HUDEP-2 (cell line): Measurements from ENCODE around the gene CD6.
"Not testable (repeated sequence)": the region's sequence is repeated elsewhere in the genome, so short reads cannot be mapped to it uniquely, and the experiment has no call there.

Experiments
- DNase-seq, 76 experiments: peaks; one replicate each; lab custom pipeline; 2025; ENCODE audit not compliant: unreplicated experiment in 76 of 76; lab: John Stamatoyannopoulos, UW

The CD6 gene

DNA sequence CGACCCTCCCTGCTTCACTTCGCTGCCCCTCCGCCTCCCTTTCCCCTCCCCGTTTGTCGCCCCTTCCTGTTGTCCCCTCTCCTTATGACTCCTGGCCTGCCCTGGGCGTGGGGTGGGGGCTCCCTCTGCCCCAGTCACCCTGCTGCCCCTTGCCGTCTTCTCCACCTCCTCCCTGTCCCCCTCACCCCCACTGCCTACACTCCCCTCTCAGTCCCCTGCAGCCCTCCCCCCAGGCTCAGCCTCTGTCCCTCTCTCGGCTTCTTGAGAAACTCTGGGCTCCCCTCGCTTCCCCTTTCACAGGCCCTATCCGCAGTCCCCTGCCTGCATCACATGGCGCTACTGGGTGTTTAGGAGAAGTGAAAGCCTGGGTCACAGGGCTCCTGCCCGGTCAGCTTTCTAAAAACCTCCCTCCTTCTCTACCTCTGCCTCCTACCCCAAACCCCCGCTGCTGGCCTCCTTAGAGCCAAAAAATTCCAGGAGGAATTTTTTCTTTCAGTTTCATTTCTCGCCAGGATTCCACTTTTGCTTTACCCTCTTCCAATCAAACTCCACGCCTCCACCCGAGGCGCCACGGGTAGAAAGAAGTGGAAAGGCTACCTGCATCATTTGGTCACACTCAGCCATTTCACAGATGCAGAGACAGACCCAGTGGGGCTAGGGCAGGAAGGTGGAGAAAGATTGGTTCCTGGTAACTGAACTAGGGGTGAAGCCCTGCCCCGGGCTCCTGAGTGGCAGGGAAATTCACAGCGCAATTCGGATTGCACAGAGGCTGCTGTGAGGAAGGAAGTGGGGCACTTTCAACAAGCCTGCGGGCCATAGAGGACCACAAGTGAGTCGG is 19.4 kb upstream of the CD6 start, which contains the start of gene SLC15A3:
SLC15A3 (minus strand) TSS at position 273 of the 838 bp plus-strand sequence. CDS start 625 bp downstream, outside the sequence.
- no peak for DNase-seq

DNA sequence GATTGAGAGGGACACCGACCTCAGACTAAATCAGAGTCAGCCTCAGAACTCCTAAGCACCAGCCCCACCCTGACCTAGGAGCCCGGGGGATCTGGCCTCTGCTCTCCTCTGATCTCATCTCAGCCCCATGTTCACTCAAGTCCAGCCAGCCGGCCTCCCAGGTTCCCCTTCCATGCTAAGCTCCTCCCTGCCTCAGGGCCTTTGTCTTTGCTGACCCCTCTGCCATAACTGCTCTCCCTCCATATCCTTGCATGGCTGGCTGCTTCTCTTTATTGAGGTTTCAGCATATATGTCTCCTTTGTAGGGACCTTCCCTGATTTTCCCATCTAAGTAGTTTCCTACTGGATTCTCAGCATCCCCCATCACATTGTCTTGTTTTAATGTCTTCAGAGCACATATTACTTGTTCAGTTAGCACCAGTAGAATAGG is 18.7 kb upstream of the CD6 start:
- DNase-seq, result no peak

DNA sequence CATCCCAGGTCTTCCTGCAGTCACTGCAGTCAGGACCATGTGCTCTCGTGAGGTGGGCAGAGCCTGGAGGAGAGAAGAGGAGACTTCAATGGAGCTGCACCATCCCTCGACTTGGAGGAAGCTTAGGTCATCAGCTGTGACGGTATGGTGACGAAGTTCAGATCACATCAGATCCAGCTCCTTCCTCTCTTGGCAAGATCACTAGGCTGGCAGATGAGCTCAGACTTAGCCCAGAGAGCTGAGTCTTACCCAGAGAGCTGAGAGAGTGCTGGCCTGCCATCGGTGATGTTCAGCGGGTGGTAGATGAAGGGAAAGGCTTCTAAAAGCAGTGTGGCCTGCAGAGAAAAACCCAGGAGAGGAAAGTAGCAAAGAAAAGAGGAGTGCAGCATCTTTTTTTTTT is 17.7 kb upstream of the CD6 start:
- DNase-seq, result no peak

DNA sequence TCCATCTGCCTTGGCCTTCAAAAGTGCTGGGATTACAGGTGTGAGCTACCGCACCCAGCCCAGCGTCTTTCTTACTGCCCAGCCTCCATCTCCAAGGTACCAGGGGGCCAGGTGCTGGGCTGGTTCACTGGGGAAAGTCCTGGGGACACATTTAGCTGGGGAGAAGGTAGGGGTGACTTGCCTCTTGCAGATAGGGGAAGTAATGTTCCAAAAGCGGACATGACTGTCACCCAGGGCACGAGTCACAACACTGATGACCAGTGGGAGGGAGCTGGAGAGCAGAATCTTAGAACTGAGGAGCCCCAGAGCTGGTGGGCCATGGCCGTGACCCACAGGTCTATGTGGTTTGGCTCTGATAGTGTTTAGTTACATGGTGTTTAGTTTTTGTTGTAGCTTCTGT is 17.1 kb upstream of the CD6 start:
- no peak for DNase-seq

DNA sequence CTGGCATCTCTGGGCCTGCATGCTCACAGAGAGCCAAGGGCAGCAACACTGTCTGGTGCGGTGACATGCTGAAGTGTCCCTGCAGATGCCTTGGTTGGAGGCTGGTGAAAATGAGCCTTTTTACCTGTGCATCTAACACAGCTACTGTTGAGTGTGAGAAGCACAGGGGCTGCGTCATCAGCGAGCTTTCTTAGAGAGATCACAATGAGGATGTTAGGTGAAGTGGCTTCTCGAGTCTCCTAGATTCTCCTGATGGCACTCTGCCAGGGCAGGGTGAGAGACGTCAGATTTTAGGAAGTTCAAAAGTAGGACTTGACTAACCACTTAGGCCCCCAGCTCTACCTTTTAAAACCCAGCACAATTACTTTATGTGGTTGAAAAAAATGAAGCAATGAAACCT is 15.9 kb upstream of the CD6 start:
- DNase-seq, result no peak

DNA sequence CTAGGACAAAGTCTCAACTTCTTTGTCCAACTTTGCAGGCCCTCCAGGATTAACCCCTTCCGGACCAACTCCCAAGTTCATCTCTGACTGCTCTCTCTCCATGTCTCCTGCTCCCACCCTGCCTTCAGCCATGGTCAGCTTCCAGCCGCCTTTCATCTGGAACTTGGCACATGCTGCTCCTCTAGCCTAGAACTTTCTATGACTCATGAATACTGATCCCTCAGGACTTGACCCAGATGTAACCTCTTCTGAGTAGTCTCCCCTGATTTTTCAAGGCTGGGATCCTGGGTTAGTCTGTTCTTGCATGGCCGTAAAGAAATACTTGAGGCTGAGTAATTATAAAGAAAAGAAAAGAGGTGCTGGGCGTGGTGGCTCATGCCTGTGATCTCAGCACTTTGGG is 14.3 kb upstream of the CD6 start:
- no peak for DNase-seq

DNA sequence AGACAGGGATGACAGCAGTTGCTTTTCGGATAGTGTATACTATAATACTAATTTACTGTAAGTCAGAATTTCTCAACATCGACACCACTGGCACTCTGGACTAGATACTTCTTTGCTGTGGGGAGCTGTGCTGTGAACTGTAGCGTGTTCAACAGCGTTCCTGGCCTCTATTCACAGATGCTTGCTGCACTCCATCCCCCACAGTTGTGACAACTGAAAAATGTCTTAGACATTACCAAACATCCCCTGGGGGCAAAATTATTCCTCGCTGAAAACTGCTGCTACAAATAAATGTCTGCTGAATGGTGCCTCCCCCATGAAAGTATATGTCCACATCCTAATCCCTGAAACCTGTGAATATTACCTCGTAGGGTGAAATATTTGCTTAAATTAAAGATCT is 12.0 kb upstream of the CD6 start:
- no peak for DNase-seq

DNA sequence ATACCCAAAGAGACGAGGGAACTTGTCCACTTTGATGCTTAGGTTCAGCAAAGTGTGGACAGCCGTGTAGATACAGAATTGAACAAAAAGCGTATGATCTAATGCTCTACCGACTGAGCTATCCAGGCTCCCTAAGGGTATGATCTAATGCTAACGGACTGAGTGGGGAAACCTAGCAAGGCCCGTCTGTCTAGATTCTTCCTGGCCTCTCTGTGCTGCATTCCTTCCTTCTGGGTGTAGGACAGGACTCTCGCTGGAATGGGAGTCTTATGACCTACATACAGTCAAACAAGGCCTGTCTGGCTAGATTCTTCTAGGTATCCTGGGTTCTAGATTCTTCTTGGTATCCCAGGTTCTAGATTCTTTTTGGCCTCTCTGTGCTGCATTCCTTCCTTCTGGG is 11.1 kb upstream of the CD6 start:
- DNase-seq, result no peak

DNA sequence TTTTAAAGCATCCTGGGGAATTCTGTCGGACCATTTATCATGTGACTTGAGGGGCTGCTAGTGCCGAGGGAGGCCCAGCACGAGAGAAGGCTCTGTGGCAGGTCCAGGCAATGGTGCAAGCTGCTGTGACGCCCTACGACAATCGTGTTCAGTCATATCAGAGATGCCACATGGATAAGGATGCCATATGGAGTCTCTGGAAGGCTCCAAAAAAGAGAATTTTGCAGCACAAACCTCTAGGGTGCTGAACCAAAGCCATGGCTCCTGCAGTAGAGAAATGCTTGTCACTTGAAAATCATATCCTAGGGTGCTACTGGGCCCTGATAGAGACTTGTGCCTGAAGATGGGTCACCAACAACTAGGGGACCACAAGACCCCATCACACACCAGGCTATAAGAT is 6.7 kb upstream of the CD6 start:
- no peak for DNase-seq

DNA sequence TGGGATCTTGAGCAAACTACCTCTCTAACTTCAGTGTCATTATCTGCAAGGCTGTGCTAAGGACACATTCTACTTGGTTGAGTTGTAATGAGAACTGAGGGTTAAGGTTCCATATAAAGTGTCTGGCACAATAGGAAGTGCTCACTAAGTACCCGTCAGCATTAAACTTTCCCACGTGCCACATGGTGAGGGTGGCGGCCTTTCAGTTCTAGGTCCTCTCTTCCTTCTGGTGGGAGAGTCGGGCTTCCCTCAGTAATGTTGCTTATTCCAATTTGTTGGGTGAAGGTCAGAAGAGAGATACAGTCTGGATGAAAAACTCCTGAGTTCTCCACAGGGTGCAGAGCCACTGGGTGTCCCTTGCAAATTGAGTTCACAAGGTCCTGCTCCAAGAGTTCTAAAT is 4.6 kb upstream of the CD6 start:
- no peak for DNase-seq

DNA sequence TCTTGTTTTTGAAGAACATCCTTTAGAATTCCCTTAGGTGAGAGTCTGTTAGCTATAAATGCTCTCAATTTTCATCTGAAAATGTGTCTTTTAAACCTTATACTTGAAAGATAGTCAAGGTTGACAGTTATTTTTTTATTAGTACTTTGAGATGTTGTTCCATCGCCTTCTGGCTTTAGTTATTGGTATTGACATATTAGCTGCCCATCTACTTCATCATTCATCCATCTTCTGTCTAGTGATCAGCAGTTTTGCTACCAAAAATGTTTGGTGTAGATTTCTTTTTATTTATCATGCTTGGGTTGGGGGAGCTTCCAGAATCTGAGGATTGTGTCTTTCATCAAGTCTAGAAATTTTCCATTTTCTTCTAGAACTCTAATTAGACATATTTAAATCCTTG is 3.3 kb upstream of the CD6 start:
- DNase-seq, result no peak

DNA sequence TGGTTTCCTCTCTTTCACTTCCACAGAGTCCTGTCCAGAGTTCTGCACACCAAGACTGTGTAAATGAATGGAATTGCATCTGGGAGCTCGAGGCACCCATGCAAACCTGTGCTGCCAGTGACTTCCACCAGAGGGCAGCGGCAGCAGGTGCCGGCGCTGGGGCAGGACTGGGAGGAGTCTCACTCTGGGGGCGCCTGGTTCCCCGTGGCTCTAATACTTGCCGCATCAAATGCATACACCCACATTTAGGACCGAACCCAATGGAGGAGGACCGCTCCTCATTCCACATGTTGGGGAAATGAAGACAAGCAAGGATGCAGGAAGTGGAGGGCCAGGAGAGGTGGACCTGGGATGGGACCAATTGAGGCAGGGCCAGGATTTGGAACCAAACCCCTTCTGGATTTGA is 1.1 kb upstream of the CD6 start:
- peak in 42 of 76 experiments; percentile 2 to 56 (median 30) for DNase-seq

DNA sequence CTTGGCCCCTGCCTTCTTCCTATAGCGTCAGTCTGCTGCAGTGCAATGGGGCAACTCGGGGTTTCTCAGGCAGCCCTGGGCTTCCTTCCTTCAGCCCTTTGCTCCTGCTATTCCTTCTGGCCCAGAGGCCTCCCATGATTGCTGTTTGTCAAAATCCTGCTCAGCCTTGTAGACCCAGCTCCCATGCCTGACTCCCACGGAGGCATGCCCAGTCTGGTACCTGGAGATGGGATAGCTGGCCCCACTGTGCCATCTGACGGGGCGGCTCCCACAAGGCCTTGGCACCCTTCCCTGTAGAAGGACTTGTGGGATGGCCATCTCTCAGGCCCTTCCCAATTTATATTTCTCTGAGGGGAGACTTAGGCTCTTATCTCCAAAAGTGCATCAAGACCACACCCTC is 590 bp upstream of the CD6 start:
- DNase-seq, result no peak

DNA sequence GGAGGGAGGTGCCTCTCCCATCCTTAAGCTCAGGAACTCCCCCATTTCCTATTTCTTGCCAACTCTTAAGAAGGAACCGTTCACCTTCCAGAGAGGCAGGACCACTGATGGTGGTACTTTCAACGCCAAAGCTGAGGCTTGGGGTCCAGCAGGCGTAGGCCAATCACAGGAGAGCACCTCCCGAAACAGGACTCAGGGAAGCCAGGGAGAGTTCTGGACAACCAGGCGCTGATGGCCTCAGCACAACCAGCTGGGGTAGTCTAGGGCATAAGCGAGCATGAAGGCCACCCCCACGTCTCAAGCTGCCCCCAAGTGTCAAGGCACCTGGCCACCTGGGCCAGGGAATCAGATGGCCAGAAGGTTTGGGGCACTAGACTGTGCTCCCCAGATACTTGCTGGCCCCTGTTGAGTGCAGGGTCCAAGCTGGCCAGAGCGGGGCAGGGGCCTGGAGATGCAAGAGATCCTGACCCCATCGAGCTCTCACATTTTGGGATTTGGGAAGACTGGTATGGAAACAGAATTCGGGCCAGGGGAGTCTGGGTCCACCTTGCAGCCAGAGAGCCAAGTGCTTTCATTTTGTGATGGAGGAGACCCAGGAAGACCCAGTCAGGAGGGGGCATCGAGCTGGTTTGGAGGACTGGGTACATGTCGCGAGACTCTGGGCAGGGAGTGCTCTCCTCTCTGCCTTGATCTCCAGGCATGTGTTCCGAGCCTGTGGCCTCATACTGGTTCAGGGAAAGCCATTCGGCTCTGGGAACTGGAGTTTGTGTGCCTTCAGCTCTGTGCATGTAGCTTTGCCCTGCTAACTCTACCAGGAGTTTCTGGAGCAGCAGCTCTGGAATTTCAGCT is 926 bp downstream of the CD6 start:
- no peak for DNase-seq

DNA sequence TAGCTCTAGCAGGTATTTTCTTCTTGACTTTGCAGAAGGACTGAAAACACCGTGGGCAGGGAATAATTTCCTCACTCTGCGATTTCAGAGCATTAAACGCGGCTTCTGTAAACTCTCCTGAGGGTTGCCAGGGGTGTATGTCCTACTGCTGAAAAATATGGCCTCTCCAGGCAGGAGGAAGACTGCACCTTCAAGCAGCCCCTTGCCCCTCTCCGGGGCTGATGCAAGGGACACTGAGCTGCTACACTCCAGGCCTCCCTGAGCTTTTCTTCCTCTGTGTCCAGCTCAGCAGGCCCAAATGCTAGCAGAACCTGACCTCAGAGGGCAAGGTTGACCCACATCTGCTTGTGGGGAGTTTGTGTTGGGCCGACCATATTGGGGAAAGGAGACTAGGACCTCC is 2.2 kb downstream of the CD6 start:
- no peak for DNase-seq

DNA sequence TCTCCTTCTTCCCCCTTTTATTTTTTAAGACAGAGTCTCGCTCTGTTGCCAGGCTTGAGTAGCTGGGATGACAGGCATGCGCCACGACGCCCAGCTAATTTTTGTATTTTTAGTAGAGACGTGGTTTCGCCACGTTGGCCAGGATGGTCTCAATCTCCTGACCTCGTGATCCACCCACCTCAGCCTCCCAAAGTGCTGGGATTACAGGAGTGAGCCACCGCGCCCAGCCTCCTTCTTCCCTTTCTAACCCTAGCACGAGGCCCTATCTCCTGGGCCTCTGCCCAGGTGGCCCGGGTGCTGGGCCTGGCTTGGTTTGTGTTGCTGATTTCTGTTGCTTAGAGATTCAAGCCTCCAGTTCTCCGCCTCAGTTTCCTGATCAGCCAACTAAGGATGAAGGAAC is 2.8 kb downstream of the CD6 start:
- DNase-seq, result not testable (repeated sequence)

DNA sequence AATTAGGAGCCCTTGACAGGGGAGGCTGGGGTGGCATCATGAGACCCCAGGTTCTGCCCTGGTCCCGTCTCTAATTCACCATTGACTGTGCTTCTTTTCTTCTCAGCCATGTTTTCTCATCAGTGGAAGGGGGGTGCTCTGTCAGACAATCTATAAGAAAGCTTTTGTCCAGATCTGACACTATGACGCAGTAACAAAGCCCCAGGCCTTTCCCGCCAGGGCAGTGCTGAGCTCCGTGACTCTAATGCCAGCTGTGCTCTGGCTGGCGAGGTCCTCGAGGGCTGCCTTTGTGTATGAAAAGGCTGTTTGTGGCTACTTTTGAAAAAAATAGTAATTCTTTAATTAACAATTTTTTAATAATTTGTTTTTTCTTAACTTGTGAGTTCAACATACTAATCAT is 3.2 kb downstream of the CD6 start:
- DNase-seq, result no peak

DNA sequence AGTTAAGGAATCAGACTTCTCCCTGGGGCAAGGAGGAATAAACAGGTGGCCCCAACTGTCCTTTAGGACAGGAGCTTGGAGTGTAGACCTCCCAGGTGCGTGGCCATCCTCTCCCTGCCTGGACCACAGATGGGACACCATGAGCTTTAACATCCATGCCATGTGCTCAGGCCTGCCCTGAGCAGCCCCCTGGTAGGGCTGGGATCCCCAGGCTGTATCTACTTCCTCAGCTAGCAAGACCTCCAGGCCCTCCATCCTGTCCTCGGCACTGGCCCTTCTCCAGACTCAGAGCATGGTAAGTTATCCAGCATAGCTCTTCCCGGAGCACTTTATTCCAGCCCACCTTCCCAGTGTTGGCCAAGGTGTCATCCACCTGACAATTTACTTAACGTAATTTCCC is 5.7 kb downstream of the CD6 start:
- no peak for DNase-seq

DNA sequence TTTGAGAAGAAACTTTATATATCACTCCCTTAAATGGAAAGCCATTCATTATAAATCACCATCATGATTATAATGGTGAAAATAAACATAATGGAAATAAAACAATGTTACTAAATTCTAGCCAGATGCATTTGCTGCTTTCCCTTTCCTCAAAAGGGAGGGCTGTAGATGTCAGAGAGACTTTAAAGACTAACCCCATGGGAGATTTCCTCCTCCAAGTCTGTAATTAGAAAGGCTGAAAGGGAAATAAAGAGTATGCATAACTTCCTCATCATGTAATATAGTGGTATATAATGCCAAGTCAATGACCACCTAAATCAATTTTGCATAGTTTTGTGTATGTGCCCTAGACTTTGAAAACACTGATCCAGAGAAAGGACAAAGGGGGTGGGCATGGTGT is 6.4 kb downstream of the CD6 start:
- DNase-seq, result no peak

DNA sequence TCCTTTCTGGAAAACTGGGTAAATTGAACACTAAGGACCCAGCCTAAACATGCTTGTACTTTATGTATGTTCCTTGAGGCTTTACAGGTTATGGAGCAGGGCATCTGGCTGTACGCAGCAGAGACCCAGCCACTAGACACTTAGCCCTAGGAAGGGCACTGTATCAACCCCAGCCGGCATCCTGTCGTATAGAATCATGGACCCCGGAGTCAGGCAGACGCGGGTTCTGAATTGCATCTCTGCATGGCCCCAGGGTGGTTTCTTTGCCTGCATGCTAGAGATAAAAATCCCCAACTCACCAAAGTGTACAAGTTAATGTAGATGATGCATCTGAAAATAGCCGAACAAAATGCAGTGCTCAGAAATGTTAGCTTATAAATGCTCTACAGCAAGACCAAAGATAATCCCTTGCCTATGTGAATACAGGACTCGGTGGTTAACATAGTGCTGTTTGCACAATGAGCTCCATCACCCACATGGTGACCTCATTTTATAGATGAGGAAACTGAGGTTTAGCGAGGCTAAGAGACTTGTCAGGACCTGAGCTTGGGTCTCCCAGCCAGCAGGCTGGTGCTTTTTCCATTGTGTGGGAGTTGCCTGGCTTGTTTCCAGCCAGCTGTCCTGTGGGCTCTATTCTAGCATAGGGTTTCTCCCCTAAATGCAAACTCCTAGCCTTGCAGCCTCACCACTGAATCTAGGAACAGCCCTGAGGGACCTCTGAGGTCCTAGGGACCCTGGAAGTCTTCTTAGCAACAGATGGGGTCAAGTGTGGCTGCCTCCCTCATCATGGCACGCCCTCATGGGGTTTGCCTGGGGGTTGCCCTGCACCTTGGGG is 7.3 kb downstream of the CD6 start:
- DNase-seq, result peak in 1 of 76 experiments; percentile 5

DNA sequence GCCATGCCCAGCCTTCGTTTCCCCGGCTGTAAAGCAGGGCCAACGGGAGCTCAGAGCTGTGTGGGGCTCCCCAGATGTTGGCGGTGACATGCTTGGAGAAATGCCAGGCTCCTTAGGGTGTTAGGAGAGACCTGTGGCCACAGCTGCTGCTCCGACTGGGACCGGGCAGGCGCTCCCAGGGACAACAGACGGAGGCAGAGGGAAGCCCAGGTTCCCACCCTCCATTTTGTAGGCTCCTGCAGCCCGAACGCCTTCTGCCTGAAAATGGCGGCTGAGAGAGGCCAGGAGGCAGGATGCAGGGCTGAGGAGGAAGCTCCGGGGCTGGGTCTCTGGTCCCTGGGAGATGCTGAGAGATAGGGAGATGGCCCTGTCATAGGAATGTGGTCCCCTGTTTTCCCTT is 10.0 kb downstream of the CD6 start:
- no peak for DNase-seq
